ENCODE measurements around the gene CALCR.

CALCR gene

DNA sequence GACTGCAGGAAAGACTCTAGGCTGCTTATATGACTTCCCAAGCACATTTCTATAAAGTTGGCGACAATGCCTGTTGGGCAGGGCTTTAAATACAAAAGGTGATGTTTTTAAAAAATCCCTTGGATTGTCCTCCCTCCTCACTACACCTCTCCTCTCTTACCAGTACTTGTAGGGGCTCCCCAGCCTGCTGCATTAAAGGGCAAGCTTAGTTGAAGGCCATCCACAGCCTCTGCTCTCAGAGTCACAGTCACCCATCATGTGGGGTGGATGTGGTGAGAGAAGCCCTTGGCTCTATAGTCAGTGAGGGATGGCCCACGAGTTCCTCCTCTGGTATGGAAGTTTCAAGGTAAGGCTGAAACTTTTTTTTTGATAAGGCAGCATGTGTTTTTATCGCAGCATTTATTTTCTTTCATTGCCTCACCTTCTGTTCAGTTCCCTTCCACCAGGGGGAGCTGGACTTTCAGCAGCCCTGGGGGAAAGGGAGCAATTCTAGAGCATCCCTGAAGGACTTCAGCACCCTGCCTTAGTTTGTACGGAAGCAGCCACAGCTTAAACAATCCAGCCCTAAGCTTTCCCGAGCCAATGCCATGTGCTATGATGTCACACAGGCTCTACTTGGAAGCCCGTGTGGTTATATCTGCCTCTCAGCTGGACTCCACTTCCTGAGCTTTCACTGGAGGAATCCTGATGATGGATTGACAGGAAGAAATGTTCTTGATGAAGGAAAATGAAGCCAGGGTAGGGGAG is 131.9 kb downstream of the CALCR start:
- DNase-seq = no peak

DNA sequence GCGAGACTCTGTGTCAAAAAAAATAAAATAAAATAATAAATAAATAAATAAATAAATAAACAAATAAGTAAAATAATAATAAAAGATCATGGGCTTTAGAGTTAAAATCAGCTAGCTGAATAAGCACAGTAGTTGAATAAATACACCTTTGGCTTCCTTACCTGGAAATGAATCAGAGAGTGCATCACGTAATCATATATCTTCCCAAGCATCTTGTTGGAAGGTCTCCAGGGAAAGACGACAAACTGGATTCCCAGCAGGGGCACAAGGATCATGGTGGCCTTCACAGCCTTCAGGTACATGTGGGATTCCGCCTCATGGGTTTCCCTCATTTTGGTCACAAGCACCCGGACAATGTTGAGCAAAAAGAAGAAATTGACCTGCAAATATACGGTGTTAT is 138.7 kb downstream of the CALCR start:
- no peak for DNase-seq

DNA sequence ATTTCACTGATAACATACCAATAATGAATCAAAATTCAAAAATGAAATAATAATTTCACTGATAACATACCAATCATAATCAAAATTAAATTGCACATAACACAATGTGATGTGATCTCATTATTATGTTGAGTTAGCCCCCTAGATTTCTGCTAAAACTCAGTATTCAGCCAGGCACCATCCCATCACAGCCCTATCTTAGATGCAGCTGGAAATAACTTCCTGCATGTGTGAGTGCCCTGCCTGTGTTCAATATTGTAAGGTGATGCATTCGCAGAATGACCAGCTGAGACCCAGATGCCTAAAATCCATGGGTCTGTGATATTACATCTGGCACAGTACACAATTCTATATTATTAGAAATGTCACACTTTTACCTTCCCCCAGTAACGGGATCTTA is 142.4 kb downstream of the CALCR start:
- DNase-seq = no peak

GRCh38 chr7:93430917-93431588 is 143.5 kb downstream of the CALCR start:
- DNase-seq = no peak

- DNase-seq = no peak
Measured at GRCh38 chr7:93429563-93429962, 145.0 kb downstream of the CALCR start.

DNA sequence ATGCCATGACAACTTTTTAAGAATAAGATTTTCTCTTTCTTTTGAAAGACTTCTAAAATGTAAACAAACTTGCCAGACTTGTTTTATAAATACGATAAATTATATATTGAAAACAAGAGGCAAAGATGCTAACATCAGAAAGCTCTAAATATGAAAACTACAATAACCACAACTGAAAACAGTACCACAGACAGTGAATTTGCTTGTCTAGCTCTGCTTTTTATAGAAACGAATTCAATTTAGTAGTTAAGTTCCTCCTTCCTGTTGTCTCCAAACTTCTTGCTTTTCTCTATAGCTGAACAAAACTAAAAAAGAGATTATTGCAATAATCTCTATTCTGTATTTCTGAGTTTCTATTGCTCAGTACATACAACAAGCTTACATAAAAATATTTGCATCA is 147.4 kb downstream of the CALCR start:
- DNase-seq = no peak

- DNase-seq = no peak
Measured at GRCh38 chr7:93426155-93426696, 148.3 kb downstream of the CALCR start.

GRCh38 chr7:93414574-93414973 is 159.9 kb downstream of the CALCR start:
- DNase-seq = no peak

DNA sequence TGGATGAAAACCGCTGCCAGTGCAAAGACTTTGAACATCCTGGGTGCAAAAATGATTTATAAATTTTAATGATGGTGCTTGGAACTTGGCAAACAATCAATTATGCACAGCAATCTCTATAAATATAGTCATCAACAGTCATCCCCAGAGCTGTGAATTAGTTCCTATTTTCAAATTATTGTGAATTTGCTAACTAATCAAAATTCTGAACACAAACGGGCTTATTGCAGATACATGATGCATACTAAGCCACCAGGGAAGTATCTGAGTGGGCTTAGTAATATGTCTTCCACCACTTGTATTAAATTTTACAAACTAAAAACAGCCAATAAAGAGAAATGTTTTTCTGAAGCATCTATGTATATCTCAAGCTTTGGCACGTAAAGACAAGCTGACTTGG is 165.2 kb downstream of the CALCR start:
- no peak for DNase-seq

- no peak for DNase-seq
Measured at GRCh38 chr7:93407239-93407638, 167.3 kb downstream of the CALCR start.

- no peak for DNase-seq
Measured at GRCh38 chr7:93402944-93403343, 171.6 kb downstream of the CALCR start.

- no peak for DNase-seq
Measured at GRCh38 chr7:93399642-93400041, 174.9 kb downstream of the CALCR start.

- DNase-seq = no peak
Measured at GRCh38 chr7:93392984-93393383, 181.5 kb downstream of the CALCR start.

GRCh38 chr7:93390660-93391059 is 183.9 kb downstream of the CALCR start:
- no peak for DNase-seq

- no peak for DNase-seq
Measured at GRCh38 chr7:93382362-93382761, 192.2 kb downstream of the CALCR start.

DNA sequence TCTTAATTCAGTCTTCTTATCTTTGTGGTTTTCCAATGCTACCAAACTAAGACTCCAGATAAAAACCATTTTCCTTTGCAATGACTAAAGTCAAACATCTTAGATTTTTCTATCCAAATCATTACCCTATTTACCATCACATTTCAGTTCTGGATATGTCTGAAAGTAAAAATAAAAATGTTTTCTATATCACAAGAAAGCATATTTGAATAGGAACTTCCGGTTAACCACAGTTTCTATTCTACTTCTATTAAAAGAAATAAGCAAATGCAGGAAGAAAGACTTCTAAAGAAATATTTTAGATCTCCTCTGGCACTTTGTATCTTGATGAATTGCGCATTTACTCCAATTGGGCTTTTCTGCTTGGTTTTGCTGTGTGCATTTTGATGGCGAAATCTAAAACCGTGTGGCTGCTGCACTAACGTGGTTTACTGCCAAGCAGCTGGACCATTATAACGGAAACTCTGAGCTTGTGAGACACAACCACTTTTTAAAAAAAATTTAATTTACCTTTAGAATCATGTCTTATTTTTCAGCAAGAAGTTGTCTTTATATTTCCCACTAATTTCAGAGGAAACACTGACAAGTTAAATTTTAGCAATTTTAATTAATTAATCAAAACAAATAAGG is 196.3 kb downstream of the CALCR start:
- no peak for DNase-seq

DNA sequence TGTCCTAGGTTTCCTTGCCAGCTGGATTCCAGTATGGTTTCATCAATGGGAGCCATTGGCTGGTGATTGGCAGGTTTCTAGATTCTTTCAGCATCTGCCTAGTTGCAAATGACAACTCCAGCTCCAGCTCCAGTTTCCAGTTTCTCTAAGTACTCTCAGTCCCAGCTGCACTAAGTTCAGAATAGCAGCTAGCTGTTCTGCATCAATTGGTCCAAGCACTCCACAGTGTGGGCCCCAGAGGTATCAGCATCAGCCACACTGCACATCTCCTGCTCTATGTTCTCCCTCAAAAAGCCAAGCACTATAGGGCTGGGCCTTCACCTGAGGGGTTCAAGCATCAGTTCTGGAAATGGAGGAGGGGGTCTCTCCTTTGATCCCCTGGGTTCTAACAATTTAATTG is 198.9 kb downstream of the CALCR start:
- DNase-seq = no peak

Data from activated CD8-positive, alpha-beta memory T cell treated with anti-CD3 and anti-CD28 coated beads for 24 hours (primary cell).